Tongue (tissue), 2 donors: ENCODE measurements around the gene STYX. TPM values are rescaled to one million over a fixed set of nuclear protein-coding genes. Genes with fewer than 3 reads are reported as not detected.

Source experiments
- DNase-seq: peaks from one replicate; pipeline ENCODE4 v3.0.0-alpha.2; 2015
- total RNA-seq: library from RNA; depleted of rRNA; stranded (reverse); fragments of >200 nt; gene quantifications from one replicate; pipeline ENCODE4 v1.2.3, GENCODE V29; 2014

Gene STYX, protein sequence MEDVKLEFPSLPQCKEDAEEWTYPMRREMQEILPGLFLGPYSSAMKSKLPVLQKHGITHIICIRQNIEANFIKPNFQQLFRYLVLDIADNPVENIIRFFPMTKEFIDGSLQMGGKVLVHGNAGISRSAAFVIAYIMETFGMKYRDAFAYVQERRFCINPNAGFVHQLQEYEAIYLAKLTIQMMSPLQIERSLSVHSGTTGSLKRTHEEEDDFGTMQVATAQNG
- total RNA-seq: 28.2 TPM

DNA sequence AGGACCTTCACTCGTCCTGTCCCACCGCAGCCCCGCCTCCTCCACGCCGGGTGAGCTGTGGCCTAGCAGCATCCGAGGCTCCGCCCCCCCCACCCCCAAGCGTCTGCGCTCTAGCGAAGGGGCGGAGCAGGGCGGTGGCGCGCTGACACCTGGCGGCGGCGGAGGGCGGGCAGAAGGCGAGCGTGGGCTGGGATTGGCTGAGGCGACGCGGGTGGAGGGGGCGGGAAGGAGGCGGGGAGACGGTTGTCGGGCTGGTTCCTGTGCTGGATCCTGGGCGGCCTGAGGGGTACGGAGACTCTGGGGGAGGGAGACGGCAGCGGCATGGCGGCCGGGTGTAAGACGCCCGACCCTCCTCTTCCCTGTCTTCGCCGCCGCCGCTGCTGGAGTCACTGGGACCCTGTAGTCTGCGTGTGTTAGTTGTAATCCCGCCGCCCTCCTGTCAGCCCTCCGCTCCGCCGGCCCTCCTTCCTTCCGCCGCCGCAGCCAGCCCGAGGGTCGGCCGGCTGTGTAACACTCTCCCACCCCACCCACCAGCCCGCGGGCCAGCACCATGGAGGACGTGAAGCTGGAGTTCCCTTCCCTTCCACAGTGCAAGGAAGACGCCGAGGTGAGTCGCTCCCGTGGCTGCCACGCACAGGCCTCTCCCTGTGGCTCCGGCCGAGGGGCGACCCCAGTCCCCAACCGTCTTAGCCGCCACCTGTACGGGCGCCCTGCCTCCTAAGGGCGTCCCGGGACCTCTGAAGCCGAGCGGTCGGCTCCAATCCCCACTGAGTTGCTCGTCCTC, at the start of gene STYX:
Gene STYX, plus strand, starts transcription at position 242 of the 784 bp plus-strand sequence. Its CDS starts 309 bp downstream, at position 551.
- peak; percentile 99 for DNase-seq

DNA sequence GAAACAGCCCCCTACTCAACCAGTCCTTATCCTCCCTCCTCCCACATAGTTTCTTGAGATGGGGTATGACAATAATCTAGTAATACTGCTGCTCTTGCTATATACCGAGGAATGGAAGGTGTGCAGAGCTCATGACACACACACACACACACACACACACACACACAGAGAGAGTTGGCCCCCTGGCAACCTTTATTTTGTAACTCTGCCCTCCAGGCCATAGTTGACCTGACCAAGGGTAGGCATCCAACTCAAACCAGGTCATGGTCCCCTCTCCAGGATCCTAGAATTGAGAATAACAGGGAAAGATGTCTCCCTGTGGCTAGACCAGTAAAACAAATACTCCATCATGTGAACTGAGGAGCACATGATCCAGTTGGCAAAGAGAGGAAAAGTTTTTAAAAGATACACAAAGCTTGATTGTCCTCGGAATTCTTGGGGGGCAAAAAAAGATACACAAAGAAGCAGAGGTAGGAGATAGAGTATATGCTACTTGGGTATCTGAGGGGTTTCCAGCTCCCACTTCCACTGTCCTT, 45.9 kb upstream of the STYX start:
- no peak for DNase-seq

DNA sequence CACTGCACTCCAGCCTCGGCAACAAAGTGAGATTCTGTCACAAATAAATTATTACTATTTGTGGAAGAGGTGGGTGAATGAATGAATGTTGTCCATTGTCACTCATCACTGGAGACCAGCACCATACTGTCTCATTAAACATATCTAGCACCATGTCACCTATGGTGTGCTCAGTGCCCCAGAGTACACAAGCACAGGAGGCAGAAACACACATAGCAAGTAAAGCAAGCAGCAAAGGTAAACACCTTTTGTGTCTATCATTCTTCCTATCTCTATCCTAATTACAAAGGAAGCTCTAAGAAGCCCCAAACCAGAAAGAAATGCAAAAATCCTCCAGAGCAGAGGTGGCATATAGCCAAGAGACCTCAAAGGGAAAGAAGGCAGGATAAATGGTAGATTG, 43.8 kb upstream of the STYX start:
- DNase-seq: no peak

DNA sequence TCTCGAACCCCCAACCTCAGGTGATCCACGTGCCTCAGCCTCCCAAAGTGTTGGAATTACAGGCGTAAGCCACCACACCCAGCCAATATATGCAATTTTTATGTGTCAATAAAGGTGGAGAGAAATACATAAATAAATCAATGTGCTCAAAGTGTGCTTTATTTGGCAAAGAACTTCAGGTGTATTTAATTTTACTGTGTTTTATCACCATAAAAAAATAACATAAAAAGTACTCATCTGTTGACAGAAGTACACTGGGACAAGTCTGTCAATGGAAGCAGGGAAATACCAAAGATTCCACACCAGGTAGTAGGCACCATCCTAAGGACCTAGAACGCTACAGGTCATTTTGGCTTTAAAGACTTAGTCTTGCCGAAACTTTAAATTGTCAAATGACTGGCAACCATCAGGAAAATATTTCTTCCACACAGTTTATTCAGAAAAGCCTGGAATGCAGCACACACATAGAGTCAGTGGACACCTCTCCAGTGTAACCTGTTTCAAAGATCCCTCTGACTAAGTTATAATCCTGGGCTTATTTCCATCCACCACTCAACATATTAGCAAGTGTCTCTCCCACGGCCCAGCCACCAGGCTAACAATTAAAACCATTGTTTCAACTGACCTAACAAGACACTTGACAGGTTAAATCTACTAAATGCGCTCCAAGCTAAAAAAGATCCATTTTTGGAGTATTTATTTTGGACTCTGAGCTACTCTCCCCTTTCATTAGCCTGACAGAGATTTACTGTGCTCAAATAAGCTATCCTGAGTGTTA, 38.8 kb upstream of the STYX start:
- no peak for DNase-seq

DNA sequence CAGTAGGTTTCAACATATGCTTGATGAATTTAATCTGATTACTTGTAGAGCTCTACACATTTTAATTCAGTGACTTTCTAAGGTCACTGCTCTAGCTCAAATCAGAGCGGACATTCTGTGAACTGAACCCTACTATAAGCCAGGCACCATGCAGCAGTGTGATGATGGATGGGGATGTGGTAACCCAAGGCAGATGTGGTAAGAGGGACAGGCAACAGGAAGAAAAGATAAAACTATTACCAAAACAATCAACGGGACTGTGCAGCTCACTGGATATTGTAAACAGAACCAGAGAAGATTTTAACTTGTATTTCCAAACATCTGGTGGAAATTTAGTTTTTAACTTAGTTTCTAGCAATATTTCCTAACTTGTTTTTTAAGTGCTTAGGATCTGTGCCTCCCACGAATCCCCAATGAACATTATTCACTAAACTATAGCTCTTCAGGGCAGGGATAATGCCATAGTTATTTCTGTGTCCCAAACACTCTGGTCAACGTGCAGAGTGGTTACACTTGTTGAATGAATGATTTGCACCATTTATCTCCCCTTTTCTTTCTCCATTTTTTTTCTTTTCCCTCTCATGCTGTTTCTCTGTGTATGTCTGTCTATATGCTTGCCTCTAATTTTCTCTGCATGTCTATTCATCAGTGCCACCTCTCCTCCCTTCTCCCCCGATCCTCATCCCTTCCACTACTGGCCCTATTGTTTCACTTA, 37.6 kb upstream of the STYX start:
- DNase-seq: no peak

DNA sequence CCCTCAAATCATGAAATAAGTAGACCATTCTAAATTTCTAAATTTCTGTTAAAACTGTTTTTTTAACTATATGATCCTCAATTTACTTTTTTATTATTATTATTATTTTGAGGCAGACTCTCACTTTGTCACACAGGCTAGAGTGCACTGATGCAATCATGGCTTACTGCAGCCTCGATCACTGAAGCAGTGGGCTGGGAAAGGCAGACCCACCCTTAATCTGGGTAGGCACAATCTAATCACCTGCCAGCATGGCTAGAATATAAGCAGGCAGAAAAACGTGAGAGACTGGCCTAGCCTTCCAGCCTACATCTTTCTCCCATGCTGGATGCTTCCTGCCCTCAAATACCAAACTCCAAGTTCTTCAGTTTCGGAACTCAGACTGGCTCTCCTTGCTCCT, 36.9 kb upstream of the STYX start:
- no peak for DNase-seq

DNA sequence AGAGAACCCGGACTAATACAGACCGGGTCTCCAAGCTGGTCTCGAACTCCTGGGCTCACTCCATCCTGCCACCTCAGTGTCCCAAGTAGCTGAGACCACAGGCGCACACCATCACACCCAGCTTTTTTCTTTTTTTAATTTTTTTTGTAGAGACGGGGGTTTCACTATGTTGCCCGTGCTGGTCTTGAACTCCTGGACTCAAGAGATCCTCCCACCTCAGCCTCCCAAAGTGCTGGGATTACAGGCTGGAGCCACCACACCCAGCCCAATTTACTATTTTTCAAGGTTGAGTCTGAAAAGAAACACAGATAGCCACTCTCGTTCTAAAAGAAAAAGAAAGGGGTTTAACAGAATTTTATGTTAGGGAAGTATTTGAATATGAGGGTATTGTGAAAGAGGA, 36.4 kb upstream of the STYX start:
- no peak for DNase-seq

DNA sequence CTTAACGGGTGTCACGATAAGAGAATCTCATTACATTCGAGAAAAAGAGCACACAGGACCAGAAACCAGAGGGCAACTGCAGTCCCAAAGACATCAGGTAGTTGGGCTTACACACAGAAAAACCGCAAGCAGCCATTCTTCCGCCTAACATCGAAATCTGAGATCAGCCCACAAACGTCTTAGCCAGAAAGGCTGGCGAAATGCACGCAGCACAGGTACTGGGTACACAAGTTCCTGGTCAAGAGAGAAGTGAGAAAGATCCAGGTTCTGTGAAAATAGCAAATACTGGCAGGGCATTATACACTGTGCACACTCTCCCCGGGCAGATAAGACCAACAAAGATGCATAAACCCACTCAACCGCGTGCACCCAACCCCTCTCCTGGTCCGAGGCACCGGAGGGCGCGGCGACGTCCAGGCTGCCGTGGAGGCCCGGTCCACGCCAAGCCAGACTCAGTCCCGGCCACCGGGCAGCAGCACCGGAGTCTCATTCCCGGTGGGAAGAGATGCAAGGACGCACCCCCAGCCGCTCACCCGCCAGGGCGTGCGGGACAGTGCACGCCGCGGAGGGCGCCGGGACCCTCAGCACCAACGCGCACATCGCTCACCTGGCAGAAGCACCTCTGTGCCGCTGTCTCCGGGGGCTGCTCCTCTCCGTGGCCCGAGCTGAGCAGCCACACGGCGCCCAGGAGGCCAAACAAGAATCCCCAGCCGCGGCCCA, 35.0 kb upstream of the STYX start:
- DNase-seq: peak; percentile 43

DNA sequence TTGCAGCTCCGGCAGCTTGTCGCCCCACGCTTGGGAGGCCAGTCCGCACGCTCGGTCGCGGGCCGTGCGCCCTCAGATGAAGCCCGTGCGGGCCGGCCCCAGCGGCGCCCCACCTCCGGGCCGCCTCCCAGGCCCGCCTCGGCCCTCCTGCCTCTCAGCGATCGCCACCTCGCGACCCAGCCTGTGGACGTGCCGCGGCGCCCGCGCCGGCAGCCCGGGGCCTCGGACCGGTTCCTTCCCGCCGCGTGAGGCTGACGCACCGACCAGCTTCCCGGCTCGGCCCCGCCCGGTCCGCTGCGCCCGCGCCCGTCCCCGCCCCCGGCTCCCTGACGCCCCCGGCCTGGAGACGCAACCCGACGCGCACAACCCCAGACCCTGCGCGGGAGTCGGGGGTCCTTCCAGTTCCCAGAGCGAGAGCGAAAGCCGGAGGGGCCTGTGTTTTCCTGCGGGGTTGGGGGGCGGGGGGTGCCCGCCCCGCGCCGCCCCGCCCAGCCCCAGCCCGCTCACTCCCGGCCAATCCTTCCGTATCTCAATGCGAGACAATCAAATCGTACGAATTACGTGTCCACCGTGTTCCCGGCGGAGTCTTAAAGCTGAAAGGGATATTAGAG, 34.4 kb upstream of the STYX start, which contains the start of gene ERO1A:
Gene ERO1A, minus strand, starts transcription at position 78 of the 611 bp plus-strand sequence. Its CDS starts 77 bp downstream, at position 1.
- DNase-seq: peak; percentile 90

DNA sequence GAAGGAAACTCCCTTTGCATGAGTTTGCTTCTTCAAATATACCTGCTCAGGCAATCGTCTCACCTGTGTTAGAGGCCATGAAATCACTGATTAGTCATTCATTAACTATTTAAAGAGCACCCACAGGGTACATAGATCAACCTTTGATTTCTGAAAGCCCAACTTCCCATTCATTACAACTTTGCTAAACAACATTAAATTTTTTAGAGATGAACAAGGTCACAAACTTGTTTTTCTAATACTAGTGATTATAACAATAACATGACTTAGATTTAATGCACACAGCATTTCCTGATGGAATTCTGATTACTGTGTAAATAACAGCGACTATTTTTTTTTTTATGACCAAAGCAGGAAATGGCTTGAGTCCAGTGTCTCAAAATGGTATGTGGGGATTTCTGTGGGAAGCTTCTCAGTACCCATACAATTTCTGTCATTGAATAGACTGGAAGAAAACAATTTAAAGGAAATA, 29.2 kb upstream of the STYX start:
- no peak for DNase-seq

DNA sequence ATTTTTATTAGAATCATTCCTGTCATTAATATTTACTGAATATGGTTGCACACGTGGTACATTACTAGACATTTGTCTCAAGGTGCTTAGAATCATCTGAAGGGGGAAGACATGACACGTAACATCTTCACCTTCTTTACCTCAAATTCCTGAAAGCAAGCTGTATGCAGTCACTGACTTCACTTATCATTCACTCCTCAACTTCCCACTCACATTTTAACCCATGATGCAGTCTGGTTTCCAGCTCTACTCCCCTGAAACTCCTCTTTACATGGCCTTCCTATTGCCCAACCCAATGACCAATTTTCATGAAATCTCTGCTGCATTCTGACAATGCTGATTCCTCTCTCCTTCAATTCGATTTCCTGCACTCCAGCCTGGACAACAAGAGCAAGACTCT, 28.7 kb upstream of the STYX start:
- DNase-seq: no peak

DNA sequence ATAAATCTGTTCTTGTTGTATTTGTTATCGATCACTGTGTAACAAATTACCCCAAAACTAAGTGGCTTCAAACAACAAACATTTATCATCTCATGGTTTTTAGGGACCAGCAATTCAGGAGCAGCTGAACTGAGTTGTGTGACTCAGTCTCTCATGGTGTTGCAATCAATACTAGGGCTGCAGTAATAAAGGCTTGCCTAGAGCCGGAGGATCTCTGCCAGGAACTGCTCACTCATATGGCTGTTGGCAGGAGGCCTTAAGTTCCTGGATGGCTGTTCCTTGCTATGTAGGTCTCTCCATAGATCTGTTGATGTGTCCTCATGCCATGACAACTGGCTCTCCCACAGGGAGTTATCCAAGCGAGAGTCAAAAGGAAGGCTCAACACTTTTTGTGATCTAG, 26.7 kb upstream of the STYX start:
- no peak for DNase-seq

DNA sequence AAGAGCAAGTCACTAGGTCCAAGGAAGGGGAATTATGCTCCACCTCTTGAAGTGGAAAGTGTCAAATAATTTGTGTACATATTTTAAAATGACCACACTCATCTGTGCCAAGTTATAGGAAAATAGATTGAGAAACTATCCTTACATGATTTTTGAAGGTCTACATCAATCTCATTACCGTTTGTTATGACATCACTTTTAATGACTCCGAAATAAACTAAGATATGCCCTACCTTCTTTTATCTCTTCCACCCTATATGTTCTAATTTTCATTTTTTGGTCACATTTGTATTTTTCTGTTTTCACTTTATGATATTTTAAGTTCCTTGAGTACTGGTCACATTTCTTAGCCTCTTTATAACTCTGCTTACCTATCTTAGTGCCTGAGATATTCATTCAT, 26.3 kb upstream of the STYX start:
- DNase-seq: no peak

DNA sequence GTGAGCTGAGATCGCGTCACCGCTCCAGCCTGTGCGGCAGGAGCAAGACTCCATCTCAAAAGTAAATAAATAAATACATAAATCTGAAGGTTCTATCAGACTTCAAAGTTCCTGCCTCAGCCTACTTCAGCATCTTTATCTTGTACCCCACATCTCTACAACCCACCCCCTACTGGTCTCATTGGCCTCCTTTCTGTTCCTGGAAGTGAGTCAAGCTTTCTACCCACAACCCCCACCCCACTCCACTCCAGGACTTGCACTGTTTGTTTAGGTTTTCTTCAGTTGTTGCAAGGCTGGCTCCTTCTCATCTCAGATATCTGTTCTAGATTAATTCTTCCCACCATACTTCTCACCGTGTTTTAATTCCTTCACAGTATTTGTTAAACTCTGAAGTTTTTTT, 23.7 kb upstream of the STYX start:
- no peak for DNase-seq

DNA sequence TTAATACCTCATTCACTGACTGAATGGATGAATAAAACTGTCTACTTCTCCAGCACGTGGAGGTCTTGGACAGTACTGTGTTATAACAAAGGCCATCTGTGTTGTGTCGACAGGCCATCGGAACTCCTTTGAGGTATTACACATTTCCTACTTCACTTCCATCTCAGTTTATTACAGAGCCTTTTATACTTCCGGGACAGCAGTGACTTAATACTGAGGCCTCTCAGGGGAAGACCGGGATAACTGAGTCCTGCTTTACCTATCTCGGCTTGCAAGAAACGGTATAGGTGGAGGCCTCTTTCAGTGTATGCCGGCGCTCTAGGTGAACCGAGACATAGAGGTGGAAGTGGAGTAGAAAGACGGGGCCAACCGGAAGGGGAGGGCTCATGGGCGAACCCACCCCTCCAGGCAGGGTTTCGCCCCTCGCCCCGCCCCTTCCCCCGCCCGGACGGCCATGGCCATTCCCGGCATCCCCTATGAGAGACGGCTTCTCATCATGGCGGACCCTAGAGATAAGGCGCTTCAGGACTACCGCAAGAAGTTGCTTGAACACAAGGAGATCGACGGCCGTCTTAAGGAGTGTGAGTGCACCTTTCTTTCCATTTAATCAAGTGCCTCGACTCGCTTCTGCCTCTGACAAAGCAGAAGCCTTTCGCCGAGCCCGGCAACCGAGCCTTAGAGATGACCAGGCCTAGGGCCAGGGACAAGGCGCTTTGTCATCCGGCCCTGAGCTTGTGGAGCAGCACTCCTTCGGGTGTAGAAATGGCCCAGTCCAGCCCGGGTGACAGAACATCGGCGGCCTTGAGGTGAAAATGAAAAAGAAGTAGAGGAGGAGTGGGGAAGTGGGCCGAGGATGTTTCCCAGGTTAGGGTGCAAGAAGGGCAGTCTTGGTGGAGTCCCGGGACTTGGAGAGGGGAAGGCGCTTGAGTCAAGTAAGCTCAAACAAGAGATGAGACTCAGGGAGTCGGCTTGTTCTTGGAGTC, 23.0 kb upstream of the STYX start, which contains the start of gene PSMC6:
Gene PSMC6, plus strand, starts transcription at position 477 of the 983 bp plus-strand sequence. Its CDS starts 20 bp downstream, at position 497.
- peak; percentile 97 for DNase-seq

DNA sequence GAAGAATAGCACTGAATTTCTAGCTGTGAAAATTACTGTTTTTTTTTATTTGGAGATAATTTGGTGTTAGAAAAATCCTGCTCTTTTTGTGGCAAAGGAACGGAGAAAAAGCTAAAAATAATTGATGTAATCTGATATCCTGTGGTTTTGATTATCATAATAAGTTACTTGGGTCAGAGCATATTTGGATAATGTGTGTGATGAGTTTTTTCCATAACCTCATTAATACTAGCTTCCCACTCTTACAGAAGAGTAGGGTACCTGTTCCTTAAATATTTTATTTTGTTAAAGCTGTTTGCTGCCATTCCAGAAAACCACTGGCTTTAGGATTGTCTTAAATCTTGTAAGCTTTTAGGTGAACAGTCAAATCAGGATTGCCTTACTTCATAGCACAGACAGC, 18.3 kb upstream of the STYX start:
- no peak for DNase-seq

DNA sequence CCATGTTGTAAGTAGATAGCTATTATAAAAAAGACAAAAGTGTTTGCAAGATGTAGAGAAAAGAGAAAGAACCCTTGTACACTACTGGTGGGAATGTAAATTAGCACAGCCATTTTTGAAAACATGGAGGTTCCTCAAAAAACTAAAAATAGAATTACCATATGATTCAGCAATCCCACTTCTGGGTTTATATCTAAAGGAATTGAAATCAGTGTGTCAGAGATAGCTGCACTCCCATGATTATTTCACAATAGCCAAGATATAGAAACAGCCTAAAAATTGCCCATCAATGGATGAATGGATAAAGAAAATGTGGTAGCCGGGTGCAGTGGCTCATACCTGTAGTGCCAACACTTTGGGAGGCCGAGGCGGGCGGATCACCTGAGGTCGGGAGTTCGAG, 13.8 kb upstream of the STYX start:
- DNase-seq: no peak

DNA sequence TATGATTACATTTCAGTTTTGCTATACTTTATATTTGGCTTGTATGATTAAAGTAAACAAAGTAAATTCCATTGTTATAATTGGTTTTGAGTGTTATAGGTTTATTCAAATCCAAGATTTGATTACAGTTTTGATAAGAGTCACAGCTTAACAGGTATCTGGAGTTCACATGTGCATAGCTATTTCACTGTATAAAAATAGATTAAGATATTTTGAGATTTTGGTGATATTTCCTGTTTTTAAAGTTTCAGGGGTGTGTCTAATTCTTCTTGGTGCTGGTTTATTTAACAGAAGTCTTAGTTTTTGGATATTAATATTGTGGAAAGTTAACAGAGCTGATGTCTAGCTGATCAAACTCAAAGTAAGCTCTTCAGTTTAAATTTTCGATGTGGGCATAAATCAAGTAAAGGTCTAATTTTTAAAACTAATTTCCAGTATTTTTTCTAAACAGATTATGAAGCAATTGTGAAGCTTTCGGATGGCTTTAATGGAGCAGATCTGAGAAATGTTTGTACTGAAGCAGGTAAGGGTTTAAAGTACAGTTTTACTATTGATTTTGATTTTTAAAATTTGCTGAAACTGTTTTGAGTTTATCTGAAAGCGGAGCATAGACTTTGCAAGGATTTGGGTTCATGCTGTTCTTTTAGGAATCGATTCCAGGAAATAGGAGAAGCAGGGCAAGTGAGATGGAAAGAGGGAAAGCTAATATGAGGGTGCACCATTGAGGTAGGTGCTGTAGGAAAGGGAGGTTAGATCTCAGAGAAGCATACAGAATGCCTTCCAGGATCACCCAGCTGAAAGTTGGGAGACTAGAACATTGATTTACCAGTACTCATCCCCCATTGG, 6.2 kb upstream of the STYX start:
- no peak for DNase-seq

DNA sequence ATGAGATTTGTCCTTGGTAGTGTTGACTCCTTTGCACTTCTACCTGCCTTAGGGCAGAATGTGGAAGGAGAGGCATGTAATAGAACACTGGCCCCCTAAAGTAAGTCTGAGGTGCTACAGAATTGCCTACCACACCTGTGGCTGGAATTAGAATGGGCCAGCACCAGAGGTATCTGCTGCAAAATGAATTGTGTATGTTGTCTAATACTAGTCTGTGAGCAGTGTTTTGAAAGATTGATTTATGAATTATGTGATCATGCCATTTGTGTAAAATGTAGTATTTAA, 5.7 kb upstream of the STYX start:
- DNase-seq: no peak
